Caco-2 (cell line): Measurements from ENCODE around the gene MBTD1. TPM values are rescaled to one million over a fixed set of nuclear protein-coding genes. Genes with fewer than 3 reads are reported as not detected.
"Not testable (repeated sequence)": the region's sequence is repeated elsewhere in the genome, so short reads cannot be mapped to it uniquely, and the experiment has no call there.

Experiments
- BruUV-seq: library from RNA; stranded (reverse); fragments of 400-500 nt; replicated peaks from 2 replicates; lab custom pipeline; 2021; lab: Mats Ljungman, UMichigan
- CTCF ChIA-PET: fragments of 300-600 bp; sonication (Branson Sonifier 250); formaldehyde crosslinking; loops from one replicate; lab custom pipeline; 2022; ENCODE audit warnings: antibody characterized with exemption; lab: Charles Lee
- POLR2A ChIA-PET: fragments of 300-600 bp; sonication (Branson Sonifier 250); formaldehyde crosslinking; loops from one replicate; lab custom pipeline; 2022; ENCODE audit warnings: antibody characterized with exemption; lab: Charles Lee
- DNase-seq, 2 experiments: peaks; one replicate each; pipeline versions ENCODE4 v3.0.0 to v3.0.0-alpha.2; 2020 to 2022
- H3K27me3 ChIP-seq: replicated peaks from 2 replicates; pipeline ENCODE4 v1.6.0; 2011; ENCODE audit warnings: low read length; ENCODE audit not compliant: control insufficient read depth, insufficient read depth
- H3K36me3 ChIP-seq: 2 replicates; pipeline ENCODE4 v1.5.1; 2011; ENCODE audit warnings: low read length; ENCODE audit not compliant: control insufficient read depth, insufficient read depth
- H3K4me1 ChIP-seq: fragments of 250-450 bp; sonication (Bioruptor Pico); 2 replicates; pipeline ENCODE4 v1.5.1; 2020; ENCODE audit warnings: mild to moderate bottlenecking
- H3K4me3 ChIP-seq: 2 replicates; pipeline ENCODE4 v1.5.1; 2011; ENCODE audit warnings: low read depth, mild to moderate bottlenecking, control low read depth, low read length
- H3K9me3 ChIP-seq: fragments of 250-450 bp; sonication (Bioruptor Pico); 2 replicates; pipeline ENCODE4 v1.5.1; 2020; ENCODE audit warnings: mild to moderate bottlenecking, moderate library complexity
- H3K27ac Mint-ChIP-seq: one replicate; pipeline ENCODE4 v1.8.0; 2022; ENCODE audit warnings: mixed read lengths; ENCODE audit not compliant: unreplicated experiment
- H3K27me3 Mint-ChIP-seq: one replicate; pipeline ENCODE4 v1.8.0; 2022; ENCODE audit warnings: mixed read lengths; ENCODE audit not compliant: insufficient read depth, unreplicated experiment
- H3K36me3 Mint-ChIP-seq: one replicate; pipeline ENCODE4 v1.8.0; 2022; ENCODE audit warnings: mild to moderate bottlenecking, mixed read lengths; ENCODE audit not compliant: insufficient read depth, unreplicated experiment
- H3K4me1 Mint-ChIP-seq: one replicate; pipeline ENCODE4 v1.8.0; 2022; ENCODE audit warnings: low read depth, mixed read lengths; ENCODE audit not compliant: unreplicated experiment
- H3K4me3 Mint-ChIP-seq: one replicate; pipeline ENCODE4 v1.8.0; 2022; ENCODE audit warnings: mild to moderate bottlenecking, moderate library complexity, mixed read lengths; ENCODE audit not compliant: unreplicated experiment
- H3K9me3 Mint-ChIP-seq: one replicate; pipeline ENCODE4 v1.8.0; 2022; ENCODE audit warnings: mixed read lengths; ENCODE audit not compliant: unreplicated experiment
- intact Hi-C: fragments of 100-400 bp; cut with micrococcal nuclease; formaldehyde crosslinking; loops from one replicate; pipeline ENCODE4 v1.10.0; 2022; ENCODE audit not compliant: unreplicated experiment
- total RNA-seq: library from RNA; stranded (reverse); gene quantifications from 2 replicates; pipeline ENCODE4 v1.2.3, GENCODE V29; 2022
- TF ChIP-seq, protein P1 (sequence below), 2 experiments: fragments of 200-600 bp in 1 of 2; IDR thresholded peaks; 1 replicate in 1 of 2; 2 replicates in 1 of 2; pipeline versions ENCODE4 v1.5.1 to v1.8.0; 2011 to 2022; ENCODE audit warnings: antibody characterized with exemption in 1 of 2, control low read depth in 1 of 2, inconsistent platforms in 1 of 2, low read depth in 1 of 2, low read length in 1 of 2, mild to moderate bottlenecking in 1 of 2, moderate library complexity in 1 of 2; ENCODE audit not compliant: insufficient read depth in 1 of 2, severe bottlenecking in 1 of 2, unreplicated experiment in 1 of 2

The MBTD1 gene
- total RNA-seq, 1 experiment from 2014 or later = 26.2 TPM

DNA sequence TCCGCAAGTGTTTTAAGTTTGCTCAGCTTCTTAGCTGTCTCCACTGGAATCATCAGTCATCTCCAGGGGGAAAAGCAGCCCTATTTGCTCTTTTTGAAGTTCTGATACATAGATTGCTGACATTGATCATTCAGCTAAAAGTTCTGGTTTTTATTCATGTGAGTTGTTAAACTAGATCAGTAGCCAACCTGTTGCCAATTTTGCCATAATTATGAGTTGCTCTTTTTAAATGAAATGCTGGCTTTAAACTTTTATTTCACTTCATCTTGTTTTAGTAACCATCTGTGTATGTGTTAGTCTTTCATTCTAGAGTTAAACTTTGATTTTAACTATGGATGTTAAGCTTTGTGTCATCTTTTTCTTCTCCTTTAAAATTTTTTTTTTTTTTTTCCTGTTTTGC lies 13.0 kb upstream of the MBTD1 start:
- peaks cover 96% of the 10 kb centered on the region for H3K36me3 Mint-ChIP-seq
- intact Hi-C loops = no loop called here
- no TSS peak for BruUV-seq
- POLR2A ChIA-PET = no interaction called here
- TF ChIP-seq, protein P1, sequence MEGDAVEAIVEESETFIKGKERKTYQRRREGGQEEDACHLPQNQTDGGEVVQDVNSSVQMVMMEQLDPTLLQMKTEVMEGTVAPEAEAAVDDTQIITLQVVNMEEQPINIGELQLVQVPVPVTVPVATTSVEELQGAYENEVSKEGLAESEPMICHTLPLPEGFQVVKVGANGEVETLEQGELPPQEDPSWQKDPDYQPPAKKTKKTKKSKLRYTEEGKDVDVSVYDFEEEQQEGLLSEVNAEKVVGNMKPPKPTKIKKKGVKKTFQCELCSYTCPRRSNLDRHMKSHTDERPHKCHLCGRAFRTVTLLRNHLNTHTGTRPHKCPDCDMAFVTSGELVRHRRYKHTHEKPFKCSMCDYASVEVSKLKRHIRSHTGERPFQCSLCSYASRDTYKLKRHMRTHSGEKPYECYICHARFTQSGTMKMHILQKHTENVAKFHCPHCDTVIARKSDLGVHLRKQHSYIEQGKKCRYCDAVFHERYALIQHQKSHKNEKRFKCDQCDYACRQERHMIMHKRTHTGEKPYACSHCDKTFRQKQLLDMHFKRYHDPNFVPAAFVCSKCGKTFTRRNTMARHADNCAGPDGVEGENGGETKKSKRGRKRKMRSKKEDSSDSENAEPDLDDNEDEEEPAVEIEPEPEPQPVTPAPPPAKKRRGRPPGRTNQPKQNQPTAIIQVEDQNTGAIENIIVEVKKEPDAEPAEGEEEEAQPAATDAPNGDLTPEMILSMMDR (IDR thresholded peaks at IDR 0.05; ENCODE audit: insufficient read depth in 1 of 2, low read depth in 1 of 2, low read length in 1 of 2, severe bottlenecking in 1 of 2, unreplicated experiment in 1 of 2) = no peak
- Histone ChIP-seq H3K9me3 (no peaks in the 10 kb centered on the region), H3K4me1 (no peaks in the 10 kb centered on the region), H3K27me3 (no peaks in the 10 kb centered on the region), H3K4me3 (no peak overlapping the region), H3K36me3 (peaks cover 3% of the 10 kb centered on the region)
- CTCF ChIA-PET = no interaction called here
- no peaks in the 10 kb centered on the region for H3K4me1 Mint-ChIP-seq
- no peaks in the 10 kb centered on the region for H3K27me3 Mint-ChIP-seq
- no peaks in the 10 kb centered on the region for H3K9me3 Mint-ChIP-seq
- no peak overlapping the region for H3K4me3 Mint-ChIP-seq
- no peak for DNase-seq
- no peak overlapping the region for H3K27ac Mint-ChIP-seq

DNA sequence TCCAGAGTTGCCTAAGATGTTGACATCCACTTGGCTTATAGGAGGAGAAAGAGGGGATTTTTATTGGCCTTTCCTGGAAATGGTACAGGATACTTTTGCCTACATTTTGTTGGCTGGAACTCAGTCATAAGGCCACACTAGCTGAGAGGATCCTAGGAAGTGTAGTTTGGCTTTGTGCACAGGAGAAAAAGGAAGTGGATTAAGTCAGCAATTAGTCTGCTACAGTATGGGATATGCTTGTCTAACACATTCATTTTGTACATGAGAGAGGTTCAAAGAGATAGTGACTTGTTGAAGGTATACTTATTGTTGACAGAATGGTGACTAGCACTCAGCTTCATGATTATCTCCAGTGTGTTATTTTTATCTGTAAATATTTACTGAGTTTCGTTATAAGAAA lies 10.8 kb upstream of the MBTD1 start:
- Mint-ChIP-seq H3K4me3 (no peak overlapping the region), H3K27ac (no peak overlapping the region), H3K4me1 (no peaks in the 10 kb centered on the region), H3K27me3 (no peaks in the 10 kb centered on the region), H3K36me3 (peaks cover 94% of the 10 kb centered on the region), H3K9me3 (no peaks in the 10 kb centered on the region)
- ChIA-PET CTCF (no interaction called here), POLR2A (no interaction called here)
- no peaks in the 10 kb centered on the region for H3K9me3 ChIP-seq
- H3K36me3 ChIP-seq = no peaks in the 10 kb centered on the region; the same call in 1 of the 2 replicates
- no peaks in the 10 kb centered on the region for H3K27me3 ChIP-seq
- TF ChIP-seq, protein P1 (IDR thresholded peaks at IDR 0.05; ENCODE audit: insufficient read depth in 1 of 2, low read depth in 1 of 2, low read length in 1 of 2, severe bottlenecking in 1 of 2, unreplicated experiment in 1 of 2) = no peak
- H3K4me1 ChIP-seq = no peaks in the 10 kb centered on the region
- no peak for DNase-seq
- BruUV-seq = no TSS peak
- intact Hi-C loops = no loop called here
- H3K4me3 ChIP-seq = no peak overlapping the region

DNA sequence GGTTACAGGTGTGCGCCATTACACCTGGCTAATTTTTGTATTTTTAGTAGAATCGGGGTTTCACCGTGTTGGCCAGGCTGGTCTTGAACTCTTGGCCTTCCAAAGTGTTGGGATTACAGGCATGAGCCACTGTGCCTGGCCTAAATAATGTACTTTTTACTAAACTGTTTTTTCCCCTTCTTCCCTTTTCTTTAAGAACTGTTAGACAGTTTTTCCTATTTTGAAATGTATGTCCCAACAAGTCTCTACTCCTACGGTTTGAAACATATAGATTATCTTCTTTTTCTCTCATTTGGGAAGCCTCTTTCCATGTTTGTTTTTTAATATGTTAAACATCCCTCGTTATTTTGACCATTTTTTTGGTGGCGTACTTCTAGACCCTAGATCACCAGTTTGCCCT lies 10.1 kb upstream of the MBTD1 start:
- BruUV-seq = no TSS peak

DNA sequence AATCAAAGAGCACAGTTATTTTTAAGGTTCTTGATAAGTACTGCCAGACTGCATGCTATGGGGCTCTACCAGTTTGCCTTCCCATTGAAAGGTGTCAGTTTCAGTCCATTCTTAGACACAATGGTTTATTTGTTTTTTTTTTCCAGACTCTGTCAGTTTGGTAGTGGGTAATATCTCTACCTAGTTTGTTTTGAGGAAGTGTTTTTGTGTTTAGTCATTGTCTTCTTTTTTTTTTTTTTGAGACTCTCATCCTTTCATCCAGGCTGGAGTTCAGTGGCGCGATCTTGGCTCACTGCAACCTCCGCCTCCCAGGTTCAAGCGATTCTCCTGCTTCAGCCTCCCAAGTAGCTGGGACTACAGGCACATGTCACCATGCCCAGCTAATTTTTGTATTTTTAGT lies 4.6 kb upstream of the MBTD1 start:
- CTCF ChIA-PET, BruUV-seq, H3K27me3 ChIP-seq, H3K27ac Mint-ChIP-seq, H3K9me3 ChIP-seq, H3K4me1 ChIP-seq, H3K4me3 Mint-ChIP-seq, intact Hi-C loops, H3K36me3 ChIP-seq, H3K27me3 Mint-ChIP-seq, H3K9me3 Mint-ChIP-seq, POLR2A ChIA-PET, H3K4me3 ChIP-seq, DNase-seq: not testable (repeated sequence)
- Mint-ChIP-seq H3K36me3 (peaks cover 80% of the 10 kb centered on the region), H3K4me1 (peaks cover 14% of the 10 kb centered on the region)

More for the DNA sequence above, 10.1 kb upstream of the MBTD1 start:
- H3K9me3 ChIP-seq = no peaks in the 10 kb centered on the region
- ChIA-PET CTCF (no interaction called here), POLR2A (no interaction called here)
- no peak overlapping the region for H3K4me3 ChIP-seq
- Mint-ChIP-seq H3K4me3 (no peak overlapping the region), H3K36me3 (peaks cover 95% of the 10 kb centered on the region), H3K9me3 (no peaks in the 10 kb centered on the region), H3K27ac (no peak overlapping the region), H3K4me1 (no peaks in the 10 kb centered on the region), H3K27me3 (no peaks in the 10 kb centered on the region)
- no peaks in the 10 kb centered on the region for H3K4me1 ChIP-seq
- H3K36me3 ChIP-seq = no peaks in the 10 kb centered on the region; the same call in 1 of the 2 replicates
- intact Hi-C loops = no loop called here
- TF ChIP-seq, protein P1 (IDR thresholded peaks at IDR 0.05; ENCODE audit: insufficient read depth in 1 of 2, low read depth in 1 of 2, low read length in 1 of 2, severe bottlenecking in 1 of 2, unreplicated experiment in 1 of 2) = no peak
- DNase-seq = no peak
- no peaks in the 10 kb centered on the region for H3K27me3 ChIP-seq
